HG03521 (cell line): ENCODE measurements around the gene OGT.
A peak's percentile ranks its signal among the peaks of the same experiment; 100 is the strongest.

Experiments used
- ATAC-seq: cut with Tn5 transposase; IDR thresholded peaks from one replicate; pipeline ENCODE4 v1.9.1; 2021; ENCODE audit warnings: mild to moderate bottlenecking, moderate library complexity; ENCODE audit not compliant: unreplicated experiment

OGT gene

GRCh38 chrX:71621603-71622002 lies 88.7 kb downstream of the OGT start:
- no peak for ATAC-seq

- ATAC-seq = no peak
These were observed 89.2 kb downstream of the OGT start for GRCh38 chrX:71622032-71622575.

GRCh38 chrX:71622576-71623450 lies 89.9 kb downstream of the OGT start:
- ATAC-seq = peak; percentile 56

- ATAC-seq = no peak
These were observed 90.8 kb downstream of the OGT start for GRCh38 chrX:71623714-71624113.

GRCh38 chrX:71625471-71625870 lies 92.6 kb downstream of the OGT start:
- ATAC-seq = no peak
